ENCODE measurements around the gene SLC5A11. TPM values are rescaled to one million over a fixed set of nuclear protein-coding genes. Genes with fewer than 3 reads are reported as not detected.

Gene SLC5A11
- polyA plus RNA-seq, 1 experiment = not detected

GRCh38 chr16:24858219-24859041 lies 12.7 kb downstream of the SLC5A11 start:
- POLR2A ChIA-PET = no interaction called here
- H3K36me3 ChIP-seq (ENCODE audit: control insufficient read depth, insufficient read depth, low read length) = no peaks in the 10 kb centered on the region
- H3K4me3 ChIP-seq (ENCODE audit: low read depth, low read length) = no peak overlapping the region
- H3K27me3 ChIP-seq (ENCODE audit: control insufficient read depth, insufficient read depth, low read length) = no peaks in the 10 kb centered on the region
- CTCF ChIA-PET = no interaction called here
- no peak for TF ChIP-seq CTCF (IDR thresholded peaks at IDR 0.05; ENCODE audit: insufficient read depth, low read depth, low read length)
- DNase-seq (ENCODE audit: low read depth) = no peak

DNA sequence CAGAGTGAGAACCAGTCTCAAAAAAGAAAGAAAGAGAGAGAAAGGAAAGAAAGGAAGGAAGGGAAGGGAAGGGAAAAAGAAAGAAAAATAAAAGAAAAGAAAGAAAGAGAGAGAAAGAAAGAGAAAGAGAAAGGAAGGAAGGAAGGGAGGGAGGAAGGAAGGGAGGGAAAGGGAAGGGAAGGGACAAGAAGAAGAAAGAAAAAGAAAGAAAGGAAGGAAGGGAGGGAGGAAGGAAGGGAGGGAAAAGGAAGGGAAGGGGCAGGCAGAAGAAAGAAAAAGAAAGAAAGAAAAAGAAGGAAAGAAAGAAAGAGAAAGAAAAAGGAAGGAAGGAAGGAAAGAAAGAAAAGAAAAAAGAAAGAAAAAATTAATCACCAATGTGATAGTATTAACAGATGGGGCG lies 15.7 kb downstream of the SLC5A11 start:
- H3K36me3 ChIP-seq (ENCODE audit: control insufficient read depth, insufficient read depth, low read length) = no peaks in the 10 kb centered on the region
- TF ChIP-seq CTCF (IDR thresholded peaks at IDR 0.05; ENCODE audit: insufficient read depth, low read depth, low read length) = no peak
- no peak for DNase-seq (ENCODE audit: low read depth)
- no peak overlapping the region for H3K4me3 ChIP-seq (ENCODE audit: low read depth, low read length)
- H3K27me3 ChIP-seq (ENCODE audit: control insufficient read depth, insufficient read depth, low read length) = no peaks in the 10 kb centered on the region
- CTCF ChIA-PET = no interaction called here
- POLR2A ChIA-PET = no interaction called here

- Histone ChIP-seq H3K4me3 (ENCODE audit: low read depth, low read length) (no peak overlapping the region), H3K36me3 (ENCODE audit: control insufficient read depth, insufficient read depth, low read length) (no peaks in the 10 kb centered on the region), H3K27me3 (ENCODE audit: control insufficient read depth, insufficient read depth, low read length) (no peaks in the 10 kb centered on the region)
- TF ChIP-seq CTCF (IDR thresholded peaks at IDR 0.05; ENCODE audit: insufficient read depth, low read depth, low read length) = no peak
- CTCF ChIA-PET = interaction anchor here (0.6 to 0.7 kb wide), 2 partner anchors 421 to 810 kb away, joined by 3 read pairs; no protein-coding TSS in a partner anchor
- DNase-seq (ENCODE audit: low read depth) = no peak
- POLR2A ChIA-PET = no interaction called here
Measured at GRCh38 chr16:24863582-24864437, 18.0 kb downstream of the SLC5A11 start.

DNA sequence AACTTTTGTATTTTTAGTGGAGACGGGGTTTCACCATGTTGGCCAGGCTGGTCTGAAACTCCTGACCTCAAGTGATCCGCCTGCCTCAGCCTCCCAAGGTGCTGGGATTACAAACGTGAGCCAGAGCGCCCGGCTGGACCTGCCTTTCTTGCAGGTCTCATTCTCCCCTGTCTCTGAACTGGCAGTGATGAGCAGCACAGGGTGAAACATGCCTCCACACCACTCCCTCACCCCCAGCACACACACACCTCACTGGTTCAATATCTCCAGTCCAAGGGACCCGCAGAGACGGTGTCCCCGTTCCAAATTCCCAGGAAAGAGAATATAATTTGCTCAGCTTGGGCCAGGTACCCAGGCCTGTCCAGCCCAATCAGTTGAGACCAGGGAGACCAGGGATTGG lies 23.3 kb downstream of the SLC5A11 start:
- Histone ChIP-seq H3K27me3 (ENCODE audit: control insufficient read depth, insufficient read depth, low read length) (no peaks in the 10 kb centered on the region), H3K36me3 (ENCODE audit: control insufficient read depth, insufficient read depth, low read length) (no peaks in the 10 kb centered on the region), H3K4me3 (ENCODE audit: low read depth, low read length) (no peak overlapping the region)
- no peak for DNase-seq (ENCODE audit: low read depth)
- POLR2A ChIA-PET = no interaction called here
- CTCF ChIA-PET = interaction anchor here (0.5 kb wide), 1 partner anchor 36 kb away, joined by 3 read pairs; no protein-coding TSS in a partner anchor
- TF ChIP-seq CTCF (IDR thresholded peaks at IDR 0.05; ENCODE audit: insufficient read depth, low read depth, low read length) = no peak

DNA sequence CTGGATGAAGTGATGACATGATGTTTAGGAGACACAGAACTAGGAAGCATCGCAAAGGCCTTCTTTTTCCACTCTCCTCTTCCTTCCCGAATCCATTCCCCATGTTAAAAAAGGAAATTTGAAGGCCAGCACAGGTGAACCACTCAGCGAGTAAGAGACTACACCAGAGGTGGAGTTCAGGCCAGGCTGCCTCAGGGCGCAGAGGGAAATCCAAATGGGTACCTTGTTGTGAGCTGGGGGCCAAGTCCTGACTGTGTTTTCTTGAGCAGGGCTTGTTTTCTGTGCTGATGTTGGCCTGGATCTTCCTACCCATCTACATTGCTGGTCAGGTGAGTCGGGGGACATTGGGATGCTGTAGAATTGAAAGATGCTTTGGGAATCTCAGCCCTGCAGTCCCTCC lies 26.1 kb downstream of the SLC5A11 start:
- TF ChIP-seq CTCF (IDR thresholded peaks at IDR 0.05; ENCODE audit: insufficient read depth, low read depth, low read length) = no peak
- H3K36me3 ChIP-seq (ENCODE audit: control insufficient read depth, insufficient read depth, low read length) = no peaks in the 10 kb centered on the region
- no peak for DNase-seq (ENCODE audit: low read depth)
- CTCF ChIA-PET = no interaction called here
- H3K27me3 ChIP-seq (ENCODE audit: control insufficient read depth, insufficient read depth, low read length) = 0 out of 2 replicates have a peak, but pooled peaks cover under 1% of the 10 kb centered on the region
- no peak overlapping the region for H3K4me3 ChIP-seq (ENCODE audit: low read depth, low read length)
- POLR2A ChIA-PET = no interaction called here

Data from BJ (cell line).